Measurements from ENCODE around the gene HMCN2. TPM values are rescaled to one million over a fixed set of nuclear protein-coding genes. Genes with fewer than 3 reads are reported as not detected.

The HMCN2 gene
- polyA plus RNA-seq, 1 experiment, result under 0.01 TPM

DNA sequence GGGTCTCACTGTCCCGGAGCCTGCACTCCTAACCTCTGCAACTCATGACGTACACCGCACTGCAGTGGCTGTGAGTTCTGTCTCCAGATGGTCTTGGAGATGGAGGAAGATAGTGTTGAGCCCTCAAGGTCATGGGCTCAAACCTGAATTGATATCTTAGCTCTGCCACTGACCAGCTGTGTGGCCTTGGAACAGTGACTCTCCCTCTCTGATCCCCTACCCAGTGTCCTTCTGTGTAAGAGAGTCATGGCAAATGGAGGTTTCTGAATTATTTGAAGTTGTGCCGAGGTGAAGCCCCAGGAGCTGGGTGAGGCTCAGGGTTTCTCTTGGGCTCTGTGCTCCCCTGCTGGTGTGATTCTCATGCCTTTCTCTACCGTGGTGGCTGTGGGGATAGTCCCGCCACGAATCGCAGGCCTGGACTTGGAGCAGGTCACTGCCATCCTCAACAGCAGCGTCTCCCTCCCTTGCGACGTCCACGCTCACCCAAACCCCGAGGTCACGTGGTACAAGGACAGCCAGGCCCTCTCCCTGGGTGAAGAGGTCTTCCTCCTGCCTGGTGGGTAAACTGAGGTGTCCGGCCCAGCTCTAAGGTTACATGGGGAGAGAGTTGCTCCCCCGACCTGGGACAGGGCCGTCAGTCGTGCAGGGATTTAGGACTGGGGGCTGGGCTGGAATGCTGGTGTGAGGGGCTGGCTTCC lies 118.6 kb downstream of the HMCN2 start:
- no peak overlapping the region for H3K4me3 ChIP-seq (ENCODE audit: low read depth, low read length)
- DNase-seq (ENCODE audit: low read depth, low spot score), result no peak
- H3K27ac ChIP-seq (ENCODE audit: low read depth, low read length), result no peak overlapping the region
- H3K9me3 ChIP-seq (ENCODE audit: control insufficient read depth, insufficient read depth, low read length), result peaks cover 5% of the 10 kb centered on the region; the same call in 1 of the 2 replicates
- ChIA-PET CTCF (no interaction called here), POLR2A (no interaction called here)
- TF ChIP-seq, protein P1, sequence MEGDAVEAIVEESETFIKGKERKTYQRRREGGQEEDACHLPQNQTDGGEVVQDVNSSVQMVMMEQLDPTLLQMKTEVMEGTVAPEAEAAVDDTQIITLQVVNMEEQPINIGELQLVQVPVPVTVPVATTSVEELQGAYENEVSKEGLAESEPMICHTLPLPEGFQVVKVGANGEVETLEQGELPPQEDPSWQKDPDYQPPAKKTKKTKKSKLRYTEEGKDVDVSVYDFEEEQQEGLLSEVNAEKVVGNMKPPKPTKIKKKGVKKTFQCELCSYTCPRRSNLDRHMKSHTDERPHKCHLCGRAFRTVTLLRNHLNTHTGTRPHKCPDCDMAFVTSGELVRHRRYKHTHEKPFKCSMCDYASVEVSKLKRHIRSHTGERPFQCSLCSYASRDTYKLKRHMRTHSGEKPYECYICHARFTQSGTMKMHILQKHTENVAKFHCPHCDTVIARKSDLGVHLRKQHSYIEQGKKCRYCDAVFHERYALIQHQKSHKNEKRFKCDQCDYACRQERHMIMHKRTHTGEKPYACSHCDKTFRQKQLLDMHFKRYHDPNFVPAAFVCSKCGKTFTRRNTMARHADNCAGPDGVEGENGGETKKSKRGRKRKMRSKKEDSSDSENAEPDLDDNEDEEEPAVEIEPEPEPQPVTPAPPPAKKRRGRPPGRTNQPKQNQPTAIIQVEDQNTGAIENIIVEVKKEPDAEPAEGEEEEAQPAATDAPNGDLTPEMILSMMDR (IDR thresholded peaks at IDR 0.05; ENCODE audit: low read depth, low read length), result no peak
- peaks cover 42% of the 10 kb centered on the region for H3K27me3 ChIP-seq (ENCODE audit: control insufficient read depth, insufficient read depth, low read length)

DNA sequence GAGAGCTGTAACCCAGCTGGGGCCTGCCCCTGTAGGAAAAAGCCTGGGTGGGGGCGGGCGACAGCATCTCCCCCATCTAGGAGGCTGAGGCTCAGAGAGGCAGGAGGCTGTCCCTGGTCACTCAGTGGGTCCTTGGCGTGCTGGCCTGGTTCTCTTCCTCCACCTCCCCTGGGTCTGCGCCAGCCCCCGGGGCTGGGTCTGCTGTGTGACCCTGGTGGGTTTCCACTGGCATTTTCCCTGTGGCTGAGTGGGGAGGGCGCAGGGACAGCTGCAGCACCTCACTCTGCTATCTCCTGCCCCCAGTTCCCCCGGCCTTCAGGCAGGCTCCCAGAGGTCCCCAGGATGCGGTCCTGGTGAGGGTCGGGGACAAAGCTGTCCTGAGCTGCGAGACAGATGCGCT lies 119.7 kb downstream of the HMCN2 start:
- H3K9me3 ChIP-seq (ENCODE audit: control insufficient read depth, insufficient read depth, low read length), result peaks cover 5% of the 10 kb centered on the region; the same call in 1 of the 2 replicates
- H3K27me3 ChIP-seq (ENCODE audit: control insufficient read depth, insufficient read depth, low read length), result peaks cover 42% of the 10 kb centered on the region
- H3K27ac ChIP-seq (ENCODE audit: low read depth, low read length), result no peak overlapping the region
- TF ChIP-seq, protein P1 (IDR thresholded peaks at IDR 0.05; ENCODE audit: low read depth, low read length), result no peak
- no peak for DNase-seq (ENCODE audit: low read depth, low spot score)
- no peak overlapping the region for H3K4me3 ChIP-seq (ENCODE audit: low read depth, low read length)
- ChIA-PET CTCF (no interaction called here), POLR2A (no interaction called here)

DNA sequence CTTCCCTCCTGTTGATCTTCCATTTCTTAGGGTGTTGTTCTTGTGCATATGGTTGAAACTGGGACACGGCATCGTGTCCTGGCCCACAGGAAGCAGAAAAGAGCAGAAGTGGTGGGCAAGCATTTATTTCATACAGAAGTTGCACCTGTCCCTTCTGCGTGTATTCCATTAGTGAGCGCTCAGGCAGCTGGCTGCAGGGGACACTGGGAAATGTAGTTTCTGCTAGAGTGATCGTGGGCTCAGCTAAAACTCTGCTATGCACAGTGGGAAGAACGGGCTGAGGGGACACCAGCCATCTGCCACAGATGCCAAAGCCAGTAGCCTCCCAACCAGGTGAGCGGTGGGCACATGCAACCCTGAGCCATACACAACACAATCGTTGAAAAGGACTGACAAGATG lies 121.8 kb downstream of the HMCN2 start:
- no peak overlapping the region for H3K4me3 ChIP-seq (ENCODE audit: low read depth, low read length)
- peaks cover 36% of the 10 kb centered on the region for H3K27me3 ChIP-seq (ENCODE audit: control insufficient read depth, insufficient read depth, low read length)
- TF ChIP-seq, protein P1 (IDR thresholded peaks at IDR 0.05; ENCODE audit: low read depth, low read length), result no peak
- no peak for DNase-seq (ENCODE audit: low read depth, low spot score)
- H3K27ac ChIP-seq (ENCODE audit: low read depth, low read length), result no peak overlapping the region
- ChIA-PET POLR2A (no interaction called here), CTCF (no interaction called here)
- H3K9me3 ChIP-seq (ENCODE audit: control insufficient read depth, insufficient read depth, low read length), result peaks cover 5% of the 10 kb centered on the region; the same call in 1 of the 2 replicates

DNA sequence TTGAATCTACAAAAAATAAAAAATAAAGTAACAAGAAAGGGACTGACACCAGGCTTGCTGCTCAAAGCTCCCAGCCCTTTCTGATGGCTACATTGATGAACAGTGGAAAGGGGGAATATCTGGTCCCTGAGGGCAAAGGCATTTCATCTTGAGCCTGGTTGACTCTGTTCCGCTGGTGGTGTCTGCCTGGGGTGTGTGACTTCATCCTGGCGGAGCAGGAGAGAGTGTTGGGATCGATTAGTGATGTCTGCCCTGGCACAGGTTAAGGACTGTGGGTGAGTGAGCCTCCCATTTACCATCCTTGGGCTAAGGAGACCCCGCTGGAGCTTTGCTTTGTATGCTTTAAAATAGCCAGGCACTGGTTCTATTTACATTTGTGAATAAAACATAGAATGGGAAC lies 122.3 kb downstream of the HMCN2 start:
- TF ChIP-seq, protein P1 (IDR thresholded peaks at IDR 0.05; ENCODE audit: low read depth, low read length), result no peak
- no peak for DNase-seq (ENCODE audit: low read depth, low spot score)
- Histone ChIP-seq H3K4me3 (ENCODE audit: low read depth, low read length) (no peak overlapping the region), H3K27me3 (ENCODE audit: control insufficient read depth, insufficient read depth, low read length) (peaks cover 35% of the 10 kb centered on the region), H3K9me3 (ENCODE audit: control insufficient read depth, insufficient read depth, low read length) (peaks cover 5% of the 10 kb centered on the region; the same call in 1 of the 2 replicates), H3K27ac (ENCODE audit: low read depth, low read length) (no peak overlapping the region)
- CTCF ChIA-PET, result no interaction called here
- POLR2A ChIA-PET, result no interaction called here

DNA sequence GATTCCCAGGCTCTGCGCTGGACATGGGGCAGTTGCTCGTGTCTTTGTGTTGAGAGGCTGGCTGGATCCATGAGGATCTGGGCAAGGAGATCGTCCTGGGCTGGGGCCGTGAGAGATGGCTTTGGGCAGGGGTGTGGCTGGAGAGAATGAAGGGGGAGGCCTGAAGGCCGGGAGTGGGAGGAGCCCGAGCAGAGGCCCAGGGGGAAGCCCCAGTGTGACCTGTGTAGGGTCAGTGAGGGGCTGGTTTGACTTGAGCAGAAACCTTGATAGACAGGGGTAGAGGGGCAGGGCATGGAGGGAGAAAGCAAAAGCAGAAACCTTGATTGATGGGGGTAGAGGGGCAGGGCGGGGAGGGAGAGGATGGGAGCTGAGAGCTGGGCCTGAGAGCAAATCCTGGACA lies 124.8 kb downstream of the HMCN2 start:
- TF ChIP-seq, protein P1 (IDR thresholded peaks at IDR 0.05; ENCODE audit: low read depth, low read length), result no peak
- CTCF ChIA-PET, result no interaction called here
- POLR2A ChIA-PET, result no interaction called here
- H3K4me3 ChIP-seq (ENCODE audit: low read depth, low read length), result no peak overlapping the region
- H3K27me3 ChIP-seq (ENCODE audit: control insufficient read depth, insufficient read depth, low read length), result peaks cover 21% of the 10 kb centered on the region
- DNase-seq (ENCODE audit: low read depth, low spot score), result no peak
- H3K27ac ChIP-seq (ENCODE audit: low read depth, low read length), result no peak overlapping the region
- peaks cover 5% of the 10 kb centered on the region; the same call in 1 of the 2 replicates for H3K9me3 ChIP-seq (ENCODE audit: control insufficient read depth, insufficient read depth, low read length)

Measured in AG04450 (cell line).